K562 (cell line): Measurements from ENCODE around the gene DPAGT1. TPM values are rescaled to one million over a fixed set of nuclear protein-coding genes. Genes with fewer than 3 reads are reported as not detected.

Experiments used
- BRD9 ChIP-seq: fragments of 450-650 bp; IDR thresholded peaks from 2 replicates; pipeline ENCODE4 v1.6.1; 2018; ENCODE audit warnings: low read depth; ENCODE audit not compliant: partially characterized antibody
- CREB1 ChIP-seq, 2 experiments: sonication (generic) in 1 of 2; formaldehyde crosslinking in 1 of 2; IDR thresholded peaks; 2 replicates each; pipeline versions ENCODE4 v1.6.1 to v1.8.0; 2012 to 2022; ENCODE audit warnings: inconsistent platforms in 1 of 2, mild to moderate bottlenecking in 1 of 2, missing genetic modification reagents in 1 of 2, moderate library complexity in 1 of 2
- DMBX1 ChIP-seq: fragments of 250-450 bp; sonication (Bioruptor Pico); IDR thresholded peaks from 2 replicates; pipeline ENCODE4 v1.8.0; 2022; ENCODE audit warnings: inconsistent platforms, mild to moderate bottlenecking, moderate library complexity, borderline replicate concordance
- E2F5 ChIP-seq: sonication (generic); formaldehyde crosslinking; IDR thresholded peaks from 2 replicates; pipeline ENCODE4 v1.8.0; 2022; ENCODE audit warnings: mild to moderate bottlenecking, missing genetic modification reagents
- EWSR1 ChIP-seq: fragments of 450-650 bp; IDR thresholded peaks from 2 replicates; pipeline ENCODE4 v1.6.1; 2018; ENCODE audit warnings: borderline replicate concordance, mild to moderate bottlenecking, low read depth, moderate library complexity; ENCODE audit not compliant: partially characterized antibody
- FOXP4 ChIP-seq: sonication (generic); formaldehyde crosslinking; IDR thresholded peaks from 2 replicates; pipeline ENCODE4 v1.8.0; 2022; ENCODE audit warnings: mild to moderate bottlenecking, missing genetic modification reagents, borderline replicate concordance
- GTF2E2 ChIP-seq: fragments of 200-800 bp; sonication (Bioruptor generic); IDR thresholded peaks from 2 replicates; pipeline ENCODE4 v1.6.1; 2016; ENCODE audit warnings: missing genetic modification characterization, missing compliant biosample characterization
- MECOM ChIP-seq: fragments of 250-450 bp; sonication (Bioruptor Pico); IDR thresholded peaks from 2 replicates; pipeline ENCODE4 v1.8.0; 2022; ENCODE audit warnings: inconsistent platforms
- PATZ1 ChIP-seq: fragments of 250-450 bp; sonication (Bioruptor Pico); IDR thresholded peaks from 2 replicates; pipeline ENCODE4 v1.5.0; 2020; ENCODE audit warnings: mild to moderate bottlenecking, borderline replicate concordance
- PML ChIP-seq: IDR thresholded peaks from 2 replicates; pipeline ENCODE4 v1.6.1; 2012; ENCODE audit warnings: low read length, inconsistent platforms
- RB1 ChIP-seq: fragments of 450-650 bp; IDR thresholded peaks from 2 replicates; pipeline ENCODE4 v1.6.1; 2017; ENCODE audit warnings: low read depth, mild to moderate bottlenecking
- SMARCC2 ChIP-seq: fragments of 450-650 bp; IDR thresholded peaks from 2 replicates; pipeline ENCODE4 v1.6.1; 2017; ENCODE audit warnings: antibody characterized with exemption, moderate library complexity, mild to moderate bottlenecking, low read depth
- SMC3 ChIP-seq: conservative IDR thresholded peaks from 2 replicates; pipeline ENCODE4 v1.6.1; 2011; ENCODE audit warnings: low read depth, low read length, improper control_type of control experiment; ENCODE audit not compliant: insufficient read depth
- ZNF507 ChIP-seq: conservative IDR thresholded peaks from 2 replicates; pipeline ENCODE4 v1.6.1; 2017; ENCODE audit warnings: missing genetic modification characterization, missing compliant biosample characterization
- ZSCAN29 ChIP-seq: fragments of 450-650 bp; IDR thresholded peaks from 2 replicates; pipeline ENCODE4 v1.6.1; 2017
- polyA plus RNA-seq, 8 experiments: library from polyadenylated mRNA; depleted of rRNA in 4 of 8; stranded (reverse) in 5 of 8; unstranded in 3 of 8; fragments of >200 nt; fragmentation: Nextera tagmentation in 2 of 8; fragmentation: Illumina TruSeq in 1 of 8; extraction: Ambion mirVana in 2 of 8; extraction: Trizol in 1 of 8; gene quantifications; 2 replicates each; pipeline versions ENCODE4 v1.2.1 to v1.2.3, GENCODE V29; 2011 to 2014; ENCODE audit warnings: inconsistent platforms in 1 of 8, missing spikeins in 1 of 8
- total RNA-seq, 7 experiments: library from RNA; depleted of rRNA in 6 of 7; stranded (reverse); fragments of >200 nt in 6 of 7; fragmentation: Illumina TruSeq in 2 of 7; extraction: Trizol in 2 of 7; gene quantifications; 2 replicates each; pipeline versions ENCODE4 v1.2.1 to v1.2.3, GENCODE V29; 2011 to 2021; ENCODE audit warnings: low replicate concordance in 1 of 7
- TF ChIP-seq, protein P1 (sequence below): IDR thresholded peaks from 3 replicates; pipeline ENCODE4 v1.6.1; 2011; ENCODE audit warnings: borderline replicate concordance, mild to moderate bottlenecking, moderate library complexity; ENCODE audit not compliant: insufficient read length; ENCODE audit errors: extremely low read depth
- TF ChIP-seq, protein P2 (sequence below): fragments of 250-450 bp; sonication (Bioruptor Pico); IDR thresholded peaks from 2 replicates; pipeline ENCODE4 v1.8.0; 2022; ENCODE audit warnings: inconsistent platforms

Gene DPAGT1
- total and polyA plus RNA-seq, 9 of the 15 experiments (the other 6 are each of a cell fraction or from before 2014, with no cell fraction given), result 29.9 to 135 (median 85.0) TPM

GRCh38 chr11:119057000-119057769 is 44.5 kb downstream of the DPAGT1 start, which contains the start of gene HYOU1 (continued):
- TF ChIP-seq MECOM (CRISPR knock-in tag) (no peak), GTF2E2 (tag) (0 out of 2 replicates have a peak, but pooled peaks have one; percentile 26), CREB1 (IDR thresholded peaks at IDR 0.05) (peak; percentile 81), CREB1 (CRISPR knock-in tag; IDR thresholded peaks at IDR 0.05) (peak; percentile 88), FOXP4 (CRISPR knock-in tag) (no peak), ZSCAN29 (no peak), SMARCC2 (no peak), PML (no peak), ZNF507 (tag) (no peak), RB1 (peak; percentile 72), BRD9 (peak; percentile 53), EWSR1 (no peak), DMBX1 (CRISPR knock-in tag) (no peak), SMC3 (no peak), E2F5 (CRISPR knock-in tag) (no peak), PATZ1 (no peak)
- TF ChIP-seq, protein P1, sequence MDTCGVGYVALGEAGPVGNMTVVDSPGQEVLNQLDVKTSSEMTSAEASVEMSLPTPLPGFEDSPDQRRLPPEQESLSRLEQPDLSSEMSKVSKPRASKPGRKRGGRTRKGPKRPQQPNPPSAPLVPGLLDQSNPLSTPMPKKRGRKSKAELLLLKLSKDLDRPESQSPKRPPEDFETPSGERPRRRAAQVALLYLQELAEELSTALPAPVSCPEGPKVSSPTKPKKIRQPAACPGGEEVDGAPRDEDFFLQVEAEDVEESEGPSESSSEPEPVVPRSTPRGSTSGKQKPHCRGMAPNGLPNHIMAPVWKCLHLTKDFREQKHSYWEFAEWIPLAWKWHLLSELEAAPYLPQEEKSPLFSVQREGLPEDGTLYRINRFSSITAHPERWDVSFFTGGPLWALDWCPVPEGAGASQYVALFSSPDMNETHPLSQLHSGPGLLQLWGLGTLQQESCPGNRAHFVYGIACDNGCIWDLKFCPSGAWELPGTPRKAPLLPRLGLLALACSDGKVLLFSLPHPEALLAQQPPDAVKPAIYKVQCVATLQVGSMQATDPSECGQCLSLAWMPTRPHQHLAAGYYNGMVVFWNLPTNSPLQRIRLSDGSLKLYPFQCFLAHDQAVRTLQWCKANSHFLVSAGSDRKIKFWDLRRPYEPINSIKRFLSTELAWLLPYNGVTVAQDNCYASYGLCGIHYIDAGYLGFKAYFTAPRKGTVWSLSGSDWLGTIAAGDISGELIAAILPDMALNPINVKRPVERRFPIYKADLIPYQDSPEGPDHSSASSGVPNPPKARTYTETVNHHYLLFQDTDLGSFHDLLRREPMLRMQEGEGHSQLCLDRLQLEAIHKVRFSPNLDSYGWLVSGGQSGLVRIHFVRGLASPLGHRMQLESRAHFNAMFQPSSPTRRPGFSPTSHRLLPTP, result no peak
- TF ChIP-seq, protein P2, sequence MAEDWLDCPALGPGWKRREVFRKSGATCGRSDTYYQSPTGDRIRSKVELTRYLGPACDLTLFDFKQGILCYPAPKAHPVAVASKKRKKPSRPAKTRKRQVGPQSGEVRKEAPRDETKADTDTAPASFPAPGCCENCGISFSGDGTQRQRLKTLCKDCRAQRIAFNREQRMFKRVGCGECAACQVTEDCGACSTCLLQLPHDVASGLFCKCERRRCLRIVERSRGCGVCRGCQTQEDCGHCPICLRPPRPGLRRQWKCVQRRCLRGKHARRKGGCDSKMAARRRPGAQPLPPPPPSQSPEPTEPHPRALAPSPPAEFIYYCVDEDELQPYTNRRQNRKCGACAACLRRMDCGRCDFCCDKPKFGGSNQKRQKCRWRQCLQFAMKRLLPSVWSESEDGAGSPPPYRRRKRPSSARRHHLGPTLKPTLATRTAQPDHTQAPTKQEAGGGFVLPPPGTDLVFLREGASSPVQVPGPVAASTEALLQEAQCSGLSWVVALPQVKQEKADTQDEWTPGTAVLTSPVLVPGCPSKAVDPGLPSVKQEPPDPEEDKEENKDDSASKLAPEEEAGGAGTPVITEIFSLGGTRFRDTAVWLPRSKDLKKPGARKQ (CRISPR knock-in tag), result no peak
